Measurements from ENCODE around the gene CLC.
"Not testable (repeated sequence)": the region's sequence is repeated elsewhere in the genome, so short reads cannot be mapped to it uniquely, and the experiment has no call there.

The CLC gene

GRCh38 chr19:39731685-39732084, 6.1 kb downstream of the CLC start:
- no peak for DNase-seq (ENCODE audit: extremely low read depth, low read depth)
- no peak for TF ChIP-seq CTCF (IDR thresholded peaks at IDR 0.05; ENCODE audit: low read depth, low read length)

- no peak for TF ChIP-seq CTCF (IDR thresholded peaks at IDR 0.05; ENCODE audit: low read depth, low read length)
- DNase-seq (ENCODE audit: extremely low read depth, low read depth): no peak
These were observed 8.2 kb downstream of the CLC start for GRCh38 chr19:39729594-39729993.

- DNase-seq (ENCODE audit: extremely low read depth, low read depth): no peak
- TF ChIP-seq CTCF (IDR thresholded peaks at IDR 0.05; ENCODE audit: low read depth, low read length): no peak
These were observed 9.8 kb downstream of the CLC start for GRCh38 chr19:39728040-39728439.

- TF ChIP-seq CTCF (IDR thresholded peaks at IDR 0.05; ENCODE audit: low read depth, low read length): no peak
- DNase-seq (ENCODE audit: extremely low read depth, low read depth): no peak
These were observed 10.6 kb downstream of the CLC start for GRCh38 chr19:39727070-39727800.

- no peak for DNase-seq (ENCODE audit: extremely low read depth, low read depth)
- TF ChIP-seq CTCF (IDR thresholded peaks at IDR 0.05; ENCODE audit: low read depth, low read length): no peak
These were observed 11.8 kb downstream of the CLC start for GRCh38 chr19:39725995-39726394.

- not testable (repeated sequence) for DNase-seq (ENCODE audit: extremely low read depth, low read depth)
These were observed 17.7 kb downstream of the CLC start for GRCh38 chr19:39720144-39720543.

GRCh38 chr19:39710333-39710890, 27.4 kb downstream of the CLC start:
- TF ChIP-seq CTCF (IDR thresholded peaks at IDR 0.05; ENCODE audit: low read depth, low read length): no peak
- DNase-seq (ENCODE audit: extremely low read depth, low read depth): no peak

Data from AG09319 (cell line).